Measurements from ENCODE around the gene WDFY3. TPM values are rescaled to one million over a fixed set of nuclear protein-coding genes. Genes with fewer than 3 reads are reported as not detected.

WDFY3 gene
- total and polyA plus RNA-seq, 4 donors: 7.5 to 229 (median 75.8) TPM

DNA sequence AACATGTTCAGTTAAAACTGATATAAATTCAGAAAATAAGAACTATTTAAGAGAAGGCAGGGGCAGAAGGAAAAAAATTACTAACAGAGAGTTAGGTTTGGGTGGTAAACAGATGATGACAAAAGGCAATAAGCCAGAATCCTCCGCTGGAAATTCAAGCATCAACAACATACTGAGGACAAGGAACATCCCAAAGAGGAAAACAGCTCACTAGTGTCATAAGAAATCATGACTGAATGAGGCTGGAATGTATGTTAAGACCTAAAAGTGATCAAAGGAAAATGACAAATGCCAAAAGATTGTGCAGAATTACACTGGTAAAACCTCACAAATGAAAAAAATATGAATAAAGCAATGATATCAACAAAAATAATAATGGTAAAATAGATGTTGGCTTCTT, 88.4 kb downstream of the WDFY3 start:
- no peak for TF ChIP-seq CTCF (IDR thresholded peaks at IDR 0.05; ENCODE audit: control extremely low read depth, extremely low read depth)
- DNase-seq (peak in 1 of 3 donors; percentile 19), ATAC-seq (ENCODE audit: insufficient read depth, low FRiP score) (no peak)
- 72 to 88% methylated on average over 1 of the region's 1 CpG for WGBS, 2 donors
- no peak overlapping the region for H3K9ac ChIP-seq (ENCODE audit: insufficient read depth in 1 of 2, low read length in 2 of 2)
- peaks cover 0 to 11% (median under 1%) of the 10 kb centered on the region in 4 donors for H3K36me3 ChIP-seq (ENCODE audit: control insufficient read depth in 4 of 4, insufficient read depth in 4 of 4, low read length in 4 of 4)
- H3K4me3 ChIP-seq: no peak overlapping the region
- no peaks in the 10 kb centered on the region for H3K27me3 ChIP-seq (ENCODE audit: control insufficient read depth in 3 of 3, insufficient read depth in 3 of 3, low read length in 2 of 3)
- H3K27ac ChIP-seq (ENCODE audit: low read depth in 1 of 2, low read length in 1 of 2): no peak overlapping the region
- no peaks in the 10 kb centered on the region for H3K9me3 ChIP-seq (ENCODE audit: control insufficient read depth in 4 of 4, insufficient read depth in 3 of 4, low read length in 3 of 4)
- H3K4me1 ChIP-seq (ENCODE audit: control insufficient read depth in 5 of 5, insufficient read depth in 5 of 5, low read length in 5 of 5): no peaks in the 10 kb centered on the region

- Histone ChIP-seq H3K9ac (ENCODE audit: insufficient read depth in 1 of 2, low read length in 2 of 2) (no peak overlapping the region), H3K4me1 (ENCODE audit: control insufficient read depth in 5 of 5, insufficient read depth in 5 of 5, low read length in 5 of 5) (no peaks in the 10 kb centered on the region), H3K27ac (ENCODE audit: low read depth in 1 of 2, low read length in 1 of 2) (no peak overlapping the region), H3K27me3 (ENCODE audit: control insufficient read depth in 3 of 3, insufficient read depth in 3 of 3, low read length in 2 of 3) (no peaks in the 10 kb centered on the region), H3K9me3 (ENCODE audit: control insufficient read depth in 4 of 4, insufficient read depth in 3 of 4, low read length in 3 of 4) (no peaks in the 10 kb centered on the region), H3K36me3 (ENCODE audit: control insufficient read depth in 4 of 4, insufficient read depth in 4 of 4, low read length in 4 of 4) (peaks cover 0 to 11% (median 3%) of the 10 kb centered on the region in 4 donors), H3K4me3 (no peak overlapping the region)
- no peak for TF ChIP-seq CTCF (IDR thresholded peaks at IDR 0.05; ENCODE audit: control extremely low read depth, extremely low read depth)
- WGBS, 2 donors: 89 to 96% methylated on average over 5 of the region's 5 CpGs
- DNase-seq (no peak), ATAC-seq (ENCODE audit: insufficient read depth, low FRiP score) (no peak)
These were observed 89.2 kb downstream of the WDFY3 start for GRCh38 chr4:84877051-84877833.

GRCh38 chr4:84875636-84876371, 90.7 kb downstream of the WDFY3 start:
- Histone ChIP-seq H3K9ac (ENCODE audit: insufficient read depth in 1 of 2, low read length in 2 of 2) (no peak overlapping the region), H3K4me1 (ENCODE audit: control insufficient read depth in 5 of 5, insufficient read depth in 5 of 5, low read length in 5 of 5) (peaks cover 0 to 2% (median 0%) of the 10 kb centered on the region in 5 donors), H3K36me3 (ENCODE audit: control insufficient read depth in 4 of 4, insufficient read depth in 4 of 4, low read length in 4 of 4) (peaks cover 0 to 5% (median 3%) of the 10 kb centered on the region in 4 donors), H3K27ac (ENCODE audit: low read depth in 1 of 2, low read length in 1 of 2) (no peak overlapping the region), H3K9me3 (ENCODE audit: control insufficient read depth in 4 of 4, insufficient read depth in 3 of 4, low read length in 3 of 4) (no peaks in the 10 kb centered on the region), H3K4me3 (no peak overlapping the region), H3K27me3 (ENCODE audit: control insufficient read depth in 3 of 3, insufficient read depth in 3 of 3, low read length in 2 of 3) (no peaks in the 10 kb centered on the region)
- ATAC-seq (ENCODE audit: insufficient read depth, low FRiP score): no peak
- no peak for DNase-seq
- TF ChIP-seq CTCF (IDR thresholded peaks at IDR 0.05; ENCODE audit: control extremely low read depth, extremely low read depth): no peak
- 91 to 95% methylated on average over 4 of the region's 4 CpGs for WGBS, 2 donors
